ENCODE measurements around the gene SPNS2. TPM values are rescaled to one million over a fixed set of nuclear protein-coding genes. Genes with fewer than 3 reads are reported as not detected.
A peak's percentile ranks its signal among the peaks of the same experiment; 100 is the strongest.

The SPNS2 gene, protein sequence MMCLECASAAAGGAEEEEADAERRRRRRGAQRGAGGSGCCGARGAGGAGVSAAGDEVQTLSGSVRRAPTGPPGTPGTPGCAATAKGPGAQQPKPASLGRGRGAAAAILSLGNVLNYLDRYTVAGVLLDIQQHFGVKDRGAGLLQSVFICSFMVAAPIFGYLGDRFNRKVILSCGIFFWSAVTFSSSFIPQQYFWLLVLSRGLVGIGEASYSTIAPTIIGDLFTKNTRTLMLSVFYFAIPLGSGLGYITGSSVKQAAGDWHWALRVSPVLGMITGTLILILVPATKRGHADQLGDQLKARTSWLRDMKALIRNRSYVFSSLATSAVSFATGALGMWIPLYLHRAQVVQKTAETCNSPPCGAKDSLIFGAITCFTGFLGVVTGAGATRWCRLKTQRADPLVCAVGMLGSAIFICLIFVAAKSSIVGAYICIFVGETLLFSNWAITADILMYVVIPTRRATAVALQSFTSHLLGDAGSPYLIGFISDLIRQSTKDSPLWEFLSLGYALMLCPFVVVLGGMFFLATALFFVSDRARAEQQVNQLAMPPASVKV
- 0.15 TPM for total RNA-seq (2013)
- under 1 TPM in 2 of 3 donors, not detected in 1; 0.23 to 0.33 TPM for polyA plus RNA-seq
- 0.08 and 0.28 TPM in 2 replicates for polyA minus RNA-seq
- total RNA-seq, result 0.21 to 1.7 (median 0.90) reads per million in 11 experiments

DNA sequence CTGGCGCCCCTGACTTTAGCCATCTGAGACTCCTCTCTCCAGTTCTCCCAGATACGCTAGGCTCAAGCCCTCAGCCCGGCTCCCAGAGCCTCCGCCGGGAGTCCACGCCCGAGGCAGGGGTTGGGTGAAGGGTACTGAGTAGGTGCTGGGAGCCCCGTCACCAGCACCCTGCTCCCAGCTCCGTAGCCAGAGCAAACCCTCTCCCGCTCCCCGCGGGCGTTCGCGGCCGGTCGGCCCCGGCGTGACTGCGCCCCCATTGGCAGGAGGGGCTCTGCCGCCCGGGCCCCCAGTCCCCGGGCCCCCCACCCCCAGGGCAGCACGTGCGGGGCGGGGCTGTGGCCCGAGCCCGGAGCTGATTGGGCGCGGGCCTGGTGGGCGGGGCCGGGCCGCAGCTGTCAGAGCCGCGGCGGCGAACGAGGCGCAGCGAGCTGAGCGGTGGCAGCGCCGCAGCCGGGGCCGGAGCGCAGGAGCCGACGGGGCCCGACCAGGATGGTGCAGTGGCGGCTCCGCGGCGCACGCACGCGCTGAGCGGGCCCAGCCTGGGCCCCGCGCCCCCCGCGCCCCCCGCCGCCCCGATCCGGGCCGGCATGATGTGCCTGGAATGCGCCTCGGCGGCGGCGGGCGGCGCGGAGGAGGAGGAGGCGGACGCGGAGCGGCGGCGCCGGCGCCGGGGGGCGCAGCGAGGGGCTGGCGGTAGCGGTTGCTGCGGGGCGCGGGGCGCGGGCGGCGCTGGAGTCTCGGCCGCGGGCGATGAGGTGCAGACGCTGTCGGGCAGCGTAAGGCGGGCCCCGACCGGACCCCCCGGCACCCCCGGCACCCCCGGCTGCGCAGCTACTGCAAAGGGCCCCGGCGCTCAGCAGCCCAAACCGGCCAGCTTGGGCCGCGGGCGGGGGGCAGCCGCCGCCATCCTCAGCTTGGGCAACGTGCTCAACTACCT lies at the start of gene SPNS2:
TSS of gene SPNS2 (plus strand) at position 421 of the 937 bp plus-strand sequence. CDS start at position 588, 167 bp downstream.
- H3K9me3 ChIP-seq (replicated peaks in 1 of 2; ENCODE audit: control insufficient read depth in 1 of 2, insufficient read depth in 1 of 2, low read length in 2 of 2), result peaks cover 0 to 13% of the 10 kb centered on the region in 2 donors
- H3K36me3 Mint-ChIP-seq, result peaks cover 0 to 5% of the 10 kb centered on the region in 2 donors
- peaks cover 46 to 52% (median 48%) of the 10 kb centered on the region in 3 donors for H3K27me3 Mint-ChIP-seq (ENCODE audit: low read depth in 3 of 3)
- no peak within 1 kb of the TSS for H3K27ac ChIP-seq (ENCODE audit: low read depth in 1 of 2, low read length in 2 of 2)
- intact Hi-C loops (cut with micrococcal nuclease), result no loop called here
- H3K27ac Mint-ChIP-seq, result peak within 1 kb of the TSS in 2 of 7 donors; percentile 45 to 62
- H3K9ac ChIP-seq (ENCODE audit: insufficient read depth, low read length, poor library complexity, severe bottlenecking), result peak within 1 kb of the TSS; percentile 19
- H3K4me1 ChIP-seq (ENCODE audit: control insufficient read depth in 1 of 2, insufficient read depth in 2 of 2, low read length in 2 of 2), result peaks cover 23 to 27% of the 10 kb centered on the region in 2 donors
- H3K4me3 Mint-ChIP-seq, result peak within 1 kb of the TSS; percentile 85 to 95
- WGBS (ENCODE audit: insufficient coverage), result under 1% methylated on average over 99 of the region's 117 CpGs
- peak within 1 kb of the TSS; percentile 23 to 70 (median 25) for H3K4me3 ChIP-seq (replicated peaks in 1 of 3; ENCODE audit: low read depth in 2 of 3, low read length in 3 of 3)
- no peaks in the 10 kb centered on the region for H4K20me1 ChIP-seq (ENCODE audit: insufficient read depth, low read length)
- peak within 1 kb of the TSS; percentile 70 for H3K4me2 ChIP-seq (replicated peaks; ENCODE audit: extremely low read depth, low read length, poor library complexity, severe bottlenecking)
- peaks cover 14 to 42% of the 10 kb centered on the region in 2 donors for H3K27me3 ChIP-seq (ENCODE audit: control insufficient read depth in 2 of 2, insufficient read depth in 2 of 2, low read length in 2 of 2)
- peak in 2 of 3 donors; percentile 31 to 47 for DNase-seq
- peaks cover 27% of the 10 kb centered on the region for H3K4me1 Mint-ChIP-seq
- peaks cover 0 to 17% (median 0%) of the 10 kb centered on the region in 7 donors for H3K9me3 Mint-ChIP-seq
- peak within 1 kb of the TSS; percentile 68 for H2AFZ ChIP-seq (ENCODE audit: insufficient read depth, low read depth, low read length, poor library complexity, severe bottlenecking)
- TF ChIP-seq, protein P1, sequence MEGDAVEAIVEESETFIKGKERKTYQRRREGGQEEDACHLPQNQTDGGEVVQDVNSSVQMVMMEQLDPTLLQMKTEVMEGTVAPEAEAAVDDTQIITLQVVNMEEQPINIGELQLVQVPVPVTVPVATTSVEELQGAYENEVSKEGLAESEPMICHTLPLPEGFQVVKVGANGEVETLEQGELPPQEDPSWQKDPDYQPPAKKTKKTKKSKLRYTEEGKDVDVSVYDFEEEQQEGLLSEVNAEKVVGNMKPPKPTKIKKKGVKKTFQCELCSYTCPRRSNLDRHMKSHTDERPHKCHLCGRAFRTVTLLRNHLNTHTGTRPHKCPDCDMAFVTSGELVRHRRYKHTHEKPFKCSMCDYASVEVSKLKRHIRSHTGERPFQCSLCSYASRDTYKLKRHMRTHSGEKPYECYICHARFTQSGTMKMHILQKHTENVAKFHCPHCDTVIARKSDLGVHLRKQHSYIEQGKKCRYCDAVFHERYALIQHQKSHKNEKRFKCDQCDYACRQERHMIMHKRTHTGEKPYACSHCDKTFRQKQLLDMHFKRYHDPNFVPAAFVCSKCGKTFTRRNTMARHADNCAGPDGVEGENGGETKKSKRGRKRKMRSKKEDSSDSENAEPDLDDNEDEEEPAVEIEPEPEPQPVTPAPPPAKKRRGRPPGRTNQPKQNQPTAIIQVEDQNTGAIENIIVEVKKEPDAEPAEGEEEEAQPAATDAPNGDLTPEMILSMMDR (IDR thresholded peaks at IDR 0.05), result no peak
- no peaks in the 10 kb centered on the region for H3K36me3 ChIP-seq (replicated peaks in 1 of 2; ENCODE audit: control insufficient read depth in 1 of 2, insufficient read depth in 2 of 2, low read length in 2 of 2)
- no peaks in the 10 kb centered on the region for H3K79me2 ChIP-seq (ENCODE audit: insufficient read depth, low read length)
